ENCODE results near the gene FADD.

Gene FADD, protein sequence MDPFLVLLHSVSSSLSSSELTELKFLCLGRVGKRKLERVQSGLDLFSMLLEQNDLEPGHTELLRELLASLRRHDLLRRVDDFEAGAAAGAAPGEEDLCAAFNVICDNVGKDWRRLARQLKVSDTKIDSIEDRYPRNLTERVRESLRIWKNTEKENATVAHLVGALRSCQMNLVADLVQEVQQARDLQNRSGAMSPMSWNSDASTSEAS

GRCh38 chr11:70202920-70203750 lies at the start of gene FADD:
FADD (plus strand) TSS chr11:70203296; CDS start chr11:70203460, 164 bp downstream.
- DNase-seq (ENCODE audit: low spot score): peak; percentile 93

GRCh38 chr11:70155386-70155785 lies 47.7 kb upstream of the FADD start:
- no peak for DNase-seq (ENCODE audit: low spot score)

DNA sequence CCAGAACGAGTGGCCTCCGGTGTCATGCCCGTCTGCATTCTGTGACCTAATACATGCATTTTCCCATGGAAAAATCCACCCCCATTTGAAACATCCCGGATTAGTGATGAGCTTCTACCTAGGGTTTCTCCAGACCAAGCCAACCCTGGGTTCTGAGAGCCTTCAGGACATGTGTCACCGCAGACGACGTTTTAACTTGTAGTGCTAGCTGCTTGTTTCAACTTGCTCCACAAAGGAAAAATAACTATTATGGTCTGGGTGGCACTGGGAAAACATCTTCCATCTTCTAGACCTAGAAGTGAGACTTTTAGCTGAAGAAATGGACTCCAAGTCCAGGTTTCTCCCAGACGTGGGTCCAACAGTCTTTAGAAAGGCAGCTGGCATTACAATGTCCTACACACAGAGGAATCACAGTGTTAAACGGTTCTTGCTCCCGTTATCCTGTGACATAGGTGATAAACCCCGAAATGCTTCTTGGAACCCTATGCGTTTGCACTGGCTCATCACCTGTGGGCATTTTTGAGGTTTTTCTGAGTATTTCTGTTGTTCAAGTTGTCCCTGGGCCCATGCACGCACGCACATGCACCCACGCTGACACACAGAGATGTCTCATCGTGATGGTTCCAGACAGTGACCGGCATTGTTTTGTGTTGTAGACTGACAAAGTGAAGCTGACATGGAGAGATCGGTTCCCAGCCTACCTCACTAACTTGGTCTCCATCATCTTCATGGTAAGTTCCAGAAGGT lies 46.6 kb upstream of the FADD start:
- DNase-seq (ENCODE audit: low spot score): no peak

DNA sequence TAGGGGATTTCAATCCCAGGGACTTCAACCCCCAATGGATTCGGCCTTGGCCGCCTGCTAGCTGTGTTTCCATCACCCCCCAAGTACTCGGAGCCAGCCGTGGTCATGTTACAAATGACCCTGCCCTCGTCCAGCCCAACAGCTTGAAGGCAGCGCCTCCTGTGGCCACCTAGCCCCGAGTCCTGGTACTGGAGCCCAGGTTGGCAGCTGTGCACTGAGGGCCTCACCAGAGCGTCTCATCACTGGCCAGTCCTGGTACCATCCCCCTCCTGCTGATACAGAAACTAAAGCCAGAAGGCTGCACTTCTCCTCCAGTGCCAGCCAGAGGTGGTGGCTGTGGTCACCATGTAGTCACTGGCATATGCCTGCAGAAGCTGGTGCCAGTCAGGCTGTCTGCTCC lies 44.9 kb upstream of the FADD start:
- DNase-seq (ENCODE audit: low spot score): peak; percentile 81

GRCh38 chr11:70158757-70159389 lies 44.2 kb upstream of the FADD start:
- DNase-seq (ENCODE audit: low spot score): no peak

GRCh38 chr11:70159627-70160570 lies 43.2 kb upstream of the FADD start:
- no peak for DNase-seq (ENCODE audit: low spot score)

- DNase-seq (ENCODE audit: low spot score): no peak
These were observed 42.0 kb upstream of the FADD start for GRCh38 chr11:70161043-70161625.

DNA sequence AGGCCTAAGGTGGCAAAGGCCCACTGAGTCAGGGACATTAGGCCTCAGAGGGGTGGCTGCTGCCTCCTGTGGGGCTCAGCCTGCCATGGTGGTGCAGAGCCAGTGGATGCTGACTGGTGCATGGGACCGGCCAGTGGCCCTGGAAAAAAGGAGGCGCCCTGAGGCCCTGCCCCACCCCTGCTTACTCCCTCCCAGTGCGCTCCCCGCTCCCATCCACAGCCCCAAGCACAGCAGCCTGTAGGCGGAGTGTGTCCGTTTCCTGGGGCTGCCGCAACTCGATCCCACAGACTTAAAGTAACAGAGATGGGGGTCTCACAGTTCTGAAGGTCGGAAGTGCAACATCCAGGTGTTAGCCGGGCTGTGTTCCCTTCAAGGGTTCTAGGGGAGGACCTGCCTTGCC lies 38.4 kb upstream of the FADD start:
- no peak for DNase-seq (ENCODE audit: low spot score)

- DNase-seq (ENCODE audit: low spot score): no peak
These were observed 36.0 kb upstream of the FADD start for GRCh38 chr11:70167120-70167519.

DNA sequence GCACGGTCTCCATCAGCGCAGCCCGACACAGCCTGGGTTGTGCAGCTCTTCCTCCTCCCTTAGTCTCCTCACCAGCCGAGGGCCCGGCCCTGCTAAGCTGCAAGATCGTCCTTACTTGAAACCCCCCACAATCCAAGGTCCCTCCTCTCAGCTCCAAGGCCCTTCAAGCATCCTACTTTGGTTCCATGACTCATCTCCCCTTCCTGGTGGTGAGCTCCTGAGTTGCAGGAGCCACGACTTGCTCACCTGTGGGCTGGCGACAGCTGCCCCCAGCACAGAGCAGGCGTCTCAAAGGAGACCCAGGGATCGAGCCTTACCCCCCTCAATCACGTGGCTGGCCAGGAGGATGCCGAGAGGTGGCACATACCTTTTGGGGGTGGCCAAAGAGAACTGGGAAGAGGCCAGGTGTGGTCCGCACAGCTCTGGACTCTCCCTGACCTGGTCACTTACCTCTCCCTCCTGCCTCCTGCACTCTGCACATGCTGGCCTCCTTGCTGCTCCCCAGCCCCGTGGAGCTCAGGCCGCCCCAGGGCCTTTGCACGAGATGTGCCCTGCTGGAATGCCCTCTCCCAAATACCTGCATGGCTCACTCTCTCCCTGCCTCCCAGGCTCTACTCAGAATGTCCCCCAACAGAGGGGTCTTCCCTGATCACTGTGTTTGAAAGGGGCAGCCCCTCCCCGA lies 35.2 kb upstream of the FADD start:
- DNase-seq (ENCODE audit: low spot score): no peak

GRCh38 chr11:70168405-70168754 lies 34.7 kb upstream of the FADD start:
- no peak for DNase-seq (ENCODE audit: low spot score)

DNA sequence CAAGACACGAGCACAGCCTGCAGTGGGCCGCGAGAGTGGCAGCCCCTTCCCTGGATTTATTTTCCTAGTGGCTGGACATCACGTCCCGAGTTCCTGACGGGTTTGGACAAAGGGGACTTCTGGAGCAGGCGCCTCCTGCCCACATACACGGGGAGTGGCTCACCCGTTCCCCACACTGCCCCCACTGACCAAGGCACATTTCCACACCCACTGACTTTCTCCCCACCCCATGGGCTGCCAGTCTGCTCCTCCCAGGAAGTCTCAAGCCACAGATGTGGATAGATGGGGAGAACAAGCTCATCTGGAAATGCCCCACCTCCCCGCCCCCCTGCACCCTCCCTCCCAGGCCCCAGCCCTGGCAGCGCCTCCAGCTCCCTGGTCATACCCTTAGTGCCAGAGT lies 34.0 kb upstream of the FADD start:
- DNase-seq (ENCODE audit: low spot score): no peak

- DNase-seq (ENCODE audit: low spot score): no peak
These were observed 33.5 kb upstream of the FADD start for GRCh38 chr11:70169632-70170031.

GRCh38 chr11:70170596-70171210 lies 32.4 kb upstream of the FADD start:
- no peak for DNase-seq (ENCODE audit: low spot score)

DNA sequence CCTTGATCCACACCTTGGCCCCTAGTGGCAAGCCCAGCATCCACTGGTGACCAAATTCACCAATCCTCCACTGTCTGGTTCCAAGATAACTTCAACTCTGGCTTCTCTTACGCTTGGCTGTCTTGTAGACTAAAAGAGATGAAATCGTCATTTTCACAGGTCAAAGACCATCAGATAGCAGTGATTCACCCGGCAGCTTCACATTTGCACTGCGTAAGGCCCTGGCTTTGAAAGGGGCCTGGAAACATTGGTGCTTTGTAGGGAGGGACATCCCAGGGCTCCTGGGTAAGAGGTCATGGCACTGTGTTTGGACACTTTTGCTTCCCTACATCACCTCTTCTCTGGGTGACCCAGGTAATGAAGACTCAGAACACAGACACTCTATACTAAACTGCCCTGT lies 30.1 kb upstream of the FADD start:
- peak; percentile 61 for DNase-seq (ENCODE audit: low spot score)

- DNase-seq (ENCODE audit: low spot score): no peak
These were observed 28.4 kb upstream of the FADD start for GRCh38 chr11:70174547-70175235.

GRCh38 chr11:70175236-70175698 lies 27.8 kb upstream of the FADD start:
- no peak for DNase-seq (ENCODE audit: low spot score)

DNA sequence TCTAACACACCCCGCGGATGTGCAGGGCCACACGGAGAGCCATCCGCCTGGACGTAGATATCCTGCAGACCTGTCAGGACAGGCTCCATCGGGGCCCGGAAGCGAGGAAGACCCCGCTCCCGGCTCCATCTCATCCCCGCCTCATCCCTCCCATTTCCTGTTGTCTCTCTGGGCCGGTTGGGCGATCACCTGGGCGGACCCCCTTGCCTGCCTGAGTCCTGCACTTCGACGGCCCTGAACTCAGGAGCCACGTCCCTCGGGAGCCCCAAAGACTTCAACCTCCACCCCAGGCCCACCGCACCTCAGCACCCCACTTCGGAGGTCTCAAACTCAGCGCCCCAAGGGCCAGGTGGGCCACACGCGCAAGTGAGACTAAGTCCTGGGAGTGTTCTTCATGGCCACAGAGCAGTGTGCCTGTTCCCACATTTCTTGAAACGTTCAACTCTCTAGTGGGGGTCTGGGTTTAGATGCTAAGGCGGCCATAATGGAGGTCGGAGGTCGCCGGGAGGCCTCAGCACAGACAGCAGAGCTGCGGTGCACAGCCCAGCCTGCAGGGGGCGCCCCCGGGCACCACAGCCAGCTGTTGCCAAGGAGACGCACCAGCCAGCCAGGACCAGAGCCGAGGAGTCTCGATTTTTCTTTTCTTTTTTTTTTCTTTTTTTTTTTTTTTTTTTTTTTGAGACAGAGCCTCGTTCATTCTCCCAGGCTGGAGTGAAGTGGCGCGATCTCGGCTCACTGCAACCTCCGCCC lies 26.0 kb upstream of the FADD start:
- DNase-seq (ENCODE audit: low spot score): peak; percentile 94

- DNase-seq (ENCODE audit: low spot score): no peak
These were observed 22.2 kb upstream of the FADD start for GRCh38 chr11:70180906-70181305.

All from HuH-7.5 (cell line).